AG09309 (cell line): Measurements from ENCODE around the gene VEZT.

Experiments used
- DNase-seq: peaks from one replicate; pipeline ENCODE4 v3.0.0-alpha.2; 2010; ENCODE audit warnings: low read depth
- H3K4me3 ChIP-seq: 2 replicates; pipeline ENCODE4 v1.5.1; 2011; ENCODE audit warnings: mild to moderate bottlenecking, low read depth, low read length, moderate library complexity; ENCODE audit not compliant: control insufficient read depth
- TF ChIP-seq, protein P1 (sequence below): IDR thresholded peaks from 2 replicates; pipeline ENCODE4 v1.5.1; 2011; ENCODE audit warnings: mild to moderate bottlenecking, low read depth, low read length, inconsistent platforms; ENCODE audit not compliant: insufficient read depth, control insufficient read depth; ENCODE audit errors: missing control alignments

VEZT gene

DNA sequence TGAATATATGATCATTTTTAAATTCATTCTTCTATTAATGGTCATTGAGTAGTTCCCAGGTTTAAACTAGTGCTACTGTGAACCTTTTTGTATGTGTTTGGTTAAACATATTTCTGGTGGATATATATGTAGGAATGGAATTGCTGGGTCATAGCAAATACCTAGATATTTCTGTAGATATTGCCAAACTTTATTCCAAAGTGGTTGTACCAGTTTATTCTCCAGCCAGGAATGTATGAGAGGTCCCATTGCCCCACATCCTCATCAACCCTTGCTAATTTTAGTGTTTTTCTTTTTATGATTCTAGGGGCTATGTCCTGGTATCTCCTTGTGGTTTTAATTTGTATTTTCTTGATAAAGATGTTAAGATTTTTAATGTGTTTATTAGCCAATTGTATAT lies 3.1 kb downstream of the VEZT start:
- TF ChIP-seq, protein P1, sequence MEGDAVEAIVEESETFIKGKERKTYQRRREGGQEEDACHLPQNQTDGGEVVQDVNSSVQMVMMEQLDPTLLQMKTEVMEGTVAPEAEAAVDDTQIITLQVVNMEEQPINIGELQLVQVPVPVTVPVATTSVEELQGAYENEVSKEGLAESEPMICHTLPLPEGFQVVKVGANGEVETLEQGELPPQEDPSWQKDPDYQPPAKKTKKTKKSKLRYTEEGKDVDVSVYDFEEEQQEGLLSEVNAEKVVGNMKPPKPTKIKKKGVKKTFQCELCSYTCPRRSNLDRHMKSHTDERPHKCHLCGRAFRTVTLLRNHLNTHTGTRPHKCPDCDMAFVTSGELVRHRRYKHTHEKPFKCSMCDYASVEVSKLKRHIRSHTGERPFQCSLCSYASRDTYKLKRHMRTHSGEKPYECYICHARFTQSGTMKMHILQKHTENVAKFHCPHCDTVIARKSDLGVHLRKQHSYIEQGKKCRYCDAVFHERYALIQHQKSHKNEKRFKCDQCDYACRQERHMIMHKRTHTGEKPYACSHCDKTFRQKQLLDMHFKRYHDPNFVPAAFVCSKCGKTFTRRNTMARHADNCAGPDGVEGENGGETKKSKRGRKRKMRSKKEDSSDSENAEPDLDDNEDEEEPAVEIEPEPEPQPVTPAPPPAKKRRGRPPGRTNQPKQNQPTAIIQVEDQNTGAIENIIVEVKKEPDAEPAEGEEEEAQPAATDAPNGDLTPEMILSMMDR = no peak
- no peak for DNase-seq
- H3K4me3 ChIP-seq = no peak overlapping the region

DNA sequence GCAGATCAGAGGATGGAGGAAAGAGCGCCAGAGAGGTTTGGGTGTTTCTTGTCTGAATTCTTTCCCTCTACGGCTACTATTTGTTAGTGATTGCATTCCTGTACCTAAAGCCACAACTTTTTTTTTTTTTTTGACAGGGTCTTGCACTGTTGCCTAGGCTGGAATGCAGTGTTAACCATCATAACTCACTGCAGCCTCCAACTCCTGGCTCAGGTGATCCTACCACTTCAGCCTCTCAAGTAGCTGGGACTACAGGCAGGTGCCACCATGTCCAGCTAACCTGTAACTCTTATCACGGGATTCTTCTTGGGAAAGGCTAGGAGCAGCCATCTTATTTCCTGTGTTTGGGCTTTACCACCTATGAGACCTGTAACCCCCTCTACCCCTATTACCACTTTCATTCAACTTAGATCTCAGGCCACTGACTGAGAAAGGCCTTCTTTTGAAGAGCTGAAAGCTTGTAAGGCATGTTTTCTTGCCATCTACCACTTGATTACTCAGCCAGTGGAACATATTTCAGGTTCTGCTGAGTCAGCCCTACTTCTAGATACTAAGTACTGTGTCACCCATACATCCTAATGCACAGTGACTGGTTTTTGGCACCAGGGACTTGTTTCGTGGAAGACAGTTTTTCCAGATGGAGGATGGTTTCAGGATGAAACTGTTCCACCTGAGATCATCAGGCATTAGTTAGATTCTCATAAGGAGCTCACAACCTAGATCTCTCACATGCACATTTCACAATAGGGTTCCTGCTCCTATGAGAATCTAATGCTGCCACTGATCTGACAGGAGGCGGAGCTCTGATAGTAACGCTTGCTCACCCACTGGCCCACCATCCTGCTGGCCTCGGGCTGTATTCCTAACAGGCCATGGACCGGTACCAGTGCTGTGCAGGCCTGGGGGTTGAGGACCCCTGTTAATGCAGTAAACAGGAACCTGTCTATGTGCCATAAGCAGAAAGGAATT lies 6.9 kb downstream of the VEZT start:
- TF ChIP-seq, protein P1 = no peak
- no peak for DNase-seq
- no peak overlapping the region for H3K4me3 ChIP-seq

DNA sequence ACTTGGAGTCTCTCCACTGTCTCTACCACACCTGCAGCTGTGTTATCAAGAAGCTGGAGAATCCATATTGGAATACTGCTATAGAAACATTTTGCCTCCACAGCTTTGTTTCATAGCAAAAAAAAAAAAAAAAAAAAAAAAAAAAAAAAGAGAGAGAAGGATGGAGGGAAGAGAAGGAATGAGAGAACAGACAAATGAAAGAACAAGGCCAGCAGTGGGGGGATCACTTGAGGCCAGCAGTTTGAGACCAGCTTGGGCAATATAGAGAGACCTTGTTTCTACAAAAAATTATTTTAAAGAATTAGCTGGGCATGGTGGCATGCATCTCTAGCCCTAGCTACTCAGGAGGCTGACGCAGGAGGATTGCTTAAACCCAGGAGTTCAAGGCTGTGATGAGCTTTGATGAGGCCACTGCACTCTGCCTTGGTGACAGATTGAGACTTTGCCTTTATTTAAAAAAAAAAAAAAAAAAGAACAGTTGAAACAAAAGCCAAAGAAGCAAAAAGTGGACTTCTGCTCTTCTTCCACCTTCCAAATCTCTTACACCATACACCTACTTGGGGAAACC lies 8.1 kb downstream of the VEZT start:
- no peak for DNase-seq
- TF ChIP-seq, protein P1 = no peak
- H3K4me3 ChIP-seq = no peak overlapping the region

DNA sequence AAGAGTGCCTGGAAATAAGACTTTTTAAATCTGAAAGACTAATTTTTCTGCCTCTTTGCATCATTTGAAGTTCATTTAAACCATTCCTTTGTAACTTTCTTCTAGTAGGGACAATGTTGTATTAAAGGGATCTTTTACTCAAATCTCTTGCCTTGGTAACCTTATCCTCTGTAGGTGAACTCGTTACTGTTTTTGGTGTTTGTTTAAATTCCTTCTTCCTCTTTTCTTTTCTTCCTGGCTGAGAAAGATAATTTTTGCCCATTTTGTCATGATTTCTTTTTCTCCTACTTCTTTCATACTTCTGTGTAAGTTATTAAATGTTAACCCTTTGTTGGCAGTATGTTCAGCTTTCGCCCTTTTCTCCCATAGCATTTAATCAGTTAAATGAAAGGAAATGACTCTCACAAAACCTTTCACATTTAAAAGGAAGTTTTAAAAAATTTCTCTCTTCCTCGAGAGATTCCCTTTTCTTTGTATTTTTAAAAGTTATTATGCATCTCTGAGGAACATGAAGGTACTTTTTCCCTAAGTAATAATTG lies 10.3 kb downstream of the VEZT start:
- no peak for DNase-seq
- no peak overlapping the region for H3K4me3 ChIP-seq
- TF ChIP-seq, protein P1 = no peak

DNA sequence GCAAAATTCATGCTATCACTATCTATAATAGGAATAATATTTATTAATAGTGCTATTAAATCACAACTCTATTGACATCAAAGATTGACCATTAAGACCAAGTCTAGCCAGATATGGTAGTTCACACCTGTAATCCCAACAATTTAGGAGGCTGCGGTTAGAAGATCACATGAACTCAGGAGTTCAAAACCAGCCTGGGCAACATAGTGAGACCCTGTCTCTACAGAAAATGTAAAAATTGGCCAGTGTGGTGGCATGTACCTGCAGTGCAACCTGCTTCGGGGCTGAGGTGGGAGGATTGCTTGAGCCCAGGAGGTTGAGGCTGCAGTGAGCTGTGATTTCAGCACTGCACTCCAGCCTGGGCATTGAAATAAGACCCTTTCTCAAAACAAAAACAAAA lies 11.0 kb downstream of the VEZT start:
- no peak for DNase-seq
- no peak overlapping the region for H3K4me3 ChIP-seq
- TF ChIP-seq, protein P1 = no peak

DNA sequence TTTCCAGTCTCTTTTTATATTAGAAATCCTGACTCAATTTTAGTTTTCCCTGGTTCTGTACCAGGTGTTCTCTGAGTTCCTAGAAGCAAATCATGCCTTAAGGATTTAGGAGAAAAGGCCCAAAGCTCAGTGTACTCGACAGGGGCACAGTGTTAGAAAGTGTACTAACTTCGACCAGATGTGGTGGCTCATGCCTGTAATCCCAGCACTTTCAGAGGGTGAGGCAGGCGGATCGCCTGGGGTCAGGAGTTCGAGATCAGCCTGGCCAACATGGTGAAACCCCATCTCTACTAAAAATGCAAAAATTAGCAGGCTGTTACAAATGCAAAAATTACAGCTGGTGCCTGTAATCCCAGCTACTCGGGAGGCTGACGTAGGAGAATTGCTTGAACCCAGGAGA lies 12.0 kb downstream of the VEZT start:
- TF ChIP-seq, protein P1 = no peak
- no peak for DNase-seq
- H3K4me3 ChIP-seq = no peak overlapping the region
